22Rv1 (cell line): ENCODE results near the gene TMEM54.

Experiments used
- ZFX ChIP-seq: fragments of 450-650 bp; IDR thresholded peaks from 2 replicates; pipeline ENCODE4 v1.6.1; 2017; ENCODE audit warnings: antibody characterized with exemption, borderline replicate concordance
- TF ChIP-seq, protein P1 (sequence below): fragments of 450-650 bp; IDR thresholded peaks from 2 replicates; pipeline ENCODE4 v1.5.1; 2017; ENCODE audit warnings: mild to moderate bottlenecking

GRCh38 chr1:32878637-32879041 is 22.6 kb downstream of the TMEM54 start:
- TF ChIP-seq, protein P1, sequence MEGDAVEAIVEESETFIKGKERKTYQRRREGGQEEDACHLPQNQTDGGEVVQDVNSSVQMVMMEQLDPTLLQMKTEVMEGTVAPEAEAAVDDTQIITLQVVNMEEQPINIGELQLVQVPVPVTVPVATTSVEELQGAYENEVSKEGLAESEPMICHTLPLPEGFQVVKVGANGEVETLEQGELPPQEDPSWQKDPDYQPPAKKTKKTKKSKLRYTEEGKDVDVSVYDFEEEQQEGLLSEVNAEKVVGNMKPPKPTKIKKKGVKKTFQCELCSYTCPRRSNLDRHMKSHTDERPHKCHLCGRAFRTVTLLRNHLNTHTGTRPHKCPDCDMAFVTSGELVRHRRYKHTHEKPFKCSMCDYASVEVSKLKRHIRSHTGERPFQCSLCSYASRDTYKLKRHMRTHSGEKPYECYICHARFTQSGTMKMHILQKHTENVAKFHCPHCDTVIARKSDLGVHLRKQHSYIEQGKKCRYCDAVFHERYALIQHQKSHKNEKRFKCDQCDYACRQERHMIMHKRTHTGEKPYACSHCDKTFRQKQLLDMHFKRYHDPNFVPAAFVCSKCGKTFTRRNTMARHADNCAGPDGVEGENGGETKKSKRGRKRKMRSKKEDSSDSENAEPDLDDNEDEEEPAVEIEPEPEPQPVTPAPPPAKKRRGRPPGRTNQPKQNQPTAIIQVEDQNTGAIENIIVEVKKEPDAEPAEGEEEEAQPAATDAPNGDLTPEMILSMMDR: no peak
- no peak for TF ChIP-seq ZFX
